ENCODE results near the gene LRMDA.

The LRMDA gene

DNA sequence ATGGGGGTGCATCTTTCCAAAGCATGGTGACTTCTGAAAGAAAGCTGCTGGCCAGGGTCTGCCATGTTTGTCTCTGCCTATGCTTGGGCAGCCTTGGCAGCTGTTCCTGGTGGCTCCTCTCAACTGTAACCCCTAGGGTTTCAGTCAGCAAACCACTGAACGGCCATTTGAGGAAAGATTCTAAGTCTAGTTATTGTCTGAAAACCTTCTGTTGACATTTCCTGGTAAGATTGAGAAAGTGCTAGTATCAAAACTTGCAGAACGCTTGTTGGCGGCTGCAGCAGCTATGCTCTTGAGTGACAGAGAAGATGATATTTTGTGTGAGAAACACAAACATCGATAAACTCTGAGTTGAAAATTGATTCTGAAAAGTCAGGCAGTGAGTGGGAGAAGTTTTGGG, 523.1 kb downstream of the LRMDA start:
- H2AFZ ChIP-seq (ENCODE audit: low read length, unreplicated experiment), result no peak overlapping the region
- H3K4me1 ChIP-seq (ENCODE audit: control insufficient read depth, insufficient read depth, low read length, unreplicated experiment), result peaks cover 8% of the 10 kb centered on the region
- H3K36me3 ChIP-seq (ENCODE audit: insufficient read depth, low read length), result no peaks in the 10 kb centered on the region
- no peaks in the 10 kb centered on the region for H3K79me2 ChIP-seq (ENCODE audit: control insufficient read depth, insufficient read depth, low read length, unreplicated experiment)
- H3K27ac ChIP-seq (ENCODE audit: low read depth, low read length), result no peak overlapping the region
- no peaks in the 10 kb centered on the region for H3K27me3 ChIP-seq (ENCODE audit: insufficient read depth, low read length)
- no peak overlapping the region for H3K4me3 ChIP-seq (ENCODE audit: low read depth, low read length)

DNA sequence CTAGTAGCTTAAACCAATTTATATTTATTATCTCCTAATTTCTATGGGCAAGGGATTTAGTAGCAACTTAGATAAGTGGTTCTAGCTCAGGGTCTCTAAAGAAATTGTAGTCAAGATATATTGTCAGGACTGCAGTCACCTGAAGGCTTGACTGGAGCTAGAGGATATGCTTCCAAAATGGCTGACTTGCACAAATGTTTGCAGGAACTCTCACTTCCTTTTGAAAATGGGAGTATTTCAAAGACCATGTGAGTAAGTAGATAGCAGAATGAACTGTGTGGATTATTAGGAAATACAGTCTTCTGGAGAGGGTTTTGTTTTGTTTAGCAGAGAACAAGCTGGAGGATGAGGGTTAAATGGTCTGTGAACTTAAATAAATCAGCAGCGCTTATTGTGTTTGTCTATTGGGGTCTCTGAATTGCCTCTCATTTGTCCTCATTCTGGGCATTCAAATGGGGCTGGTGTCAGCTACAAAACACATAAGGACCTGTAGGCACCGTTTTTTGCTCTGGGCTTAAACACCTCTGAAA, 524.6 kb downstream of the LRMDA start:
- peaks cover 16% of the 10 kb centered on the region for H3K4me1 ChIP-seq (ENCODE audit: control insufficient read depth, insufficient read depth, low read length, unreplicated experiment)
- no peaks in the 10 kb centered on the region for H3K27me3 ChIP-seq (ENCODE audit: insufficient read depth, low read length)
- H3K4me3 ChIP-seq (ENCODE audit: low read depth, low read length), result no peak overlapping the region
- H3K36me3 ChIP-seq (ENCODE audit: insufficient read depth, low read length), result no peaks in the 10 kb centered on the region
- H2AFZ ChIP-seq (ENCODE audit: low read length, unreplicated experiment), result no peak overlapping the region
- H3K27ac ChIP-seq (ENCODE audit: low read depth, low read length), result no peak overlapping the region
- H3K79me2 ChIP-seq (ENCODE audit: control insufficient read depth, insufficient read depth, low read length, unreplicated experiment), result no peaks in the 10 kb centered on the region

DNA sequence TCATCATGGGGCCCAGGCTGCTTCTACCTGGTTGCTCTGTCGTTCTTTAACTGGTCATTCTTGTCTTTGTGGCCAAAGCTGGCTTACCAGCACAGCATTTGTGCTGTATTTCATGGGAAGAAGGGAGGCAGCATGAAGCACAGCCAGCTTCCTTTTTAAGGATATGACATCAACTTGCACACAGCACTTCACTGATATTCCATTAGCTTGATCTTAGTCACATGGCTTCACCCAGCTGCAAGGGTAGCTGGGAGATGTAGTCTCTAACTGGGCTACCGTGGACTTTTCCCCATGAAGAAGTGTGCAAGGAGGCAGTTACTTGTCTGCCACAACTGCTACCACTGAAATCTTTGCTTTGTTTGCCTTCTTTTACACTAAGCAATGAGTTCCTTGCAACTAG, 525.2 kb downstream of the LRMDA start:
- Histone ChIP-seq H3K27ac (ENCODE audit: low read depth, low read length) (no peak overlapping the region), H3K4me3 (ENCODE audit: low read depth, low read length) (no peak overlapping the region), H2AFZ (ENCODE audit: low read length, unreplicated experiment) (no peak overlapping the region), H3K27me3 (ENCODE audit: insufficient read depth, low read length) (no peaks in the 10 kb centered on the region), H3K79me2 (ENCODE audit: control insufficient read depth, insufficient read depth, low read length, unreplicated experiment) (no peaks in the 10 kb centered on the region), H3K36me3 (ENCODE audit: insufficient read depth, low read length) (no peaks in the 10 kb centered on the region), H3K4me1 (ENCODE audit: control insufficient read depth, insufficient read depth, low read length, unreplicated experiment) (peaks cover 16% of the 10 kb centered on the region)

DNA sequence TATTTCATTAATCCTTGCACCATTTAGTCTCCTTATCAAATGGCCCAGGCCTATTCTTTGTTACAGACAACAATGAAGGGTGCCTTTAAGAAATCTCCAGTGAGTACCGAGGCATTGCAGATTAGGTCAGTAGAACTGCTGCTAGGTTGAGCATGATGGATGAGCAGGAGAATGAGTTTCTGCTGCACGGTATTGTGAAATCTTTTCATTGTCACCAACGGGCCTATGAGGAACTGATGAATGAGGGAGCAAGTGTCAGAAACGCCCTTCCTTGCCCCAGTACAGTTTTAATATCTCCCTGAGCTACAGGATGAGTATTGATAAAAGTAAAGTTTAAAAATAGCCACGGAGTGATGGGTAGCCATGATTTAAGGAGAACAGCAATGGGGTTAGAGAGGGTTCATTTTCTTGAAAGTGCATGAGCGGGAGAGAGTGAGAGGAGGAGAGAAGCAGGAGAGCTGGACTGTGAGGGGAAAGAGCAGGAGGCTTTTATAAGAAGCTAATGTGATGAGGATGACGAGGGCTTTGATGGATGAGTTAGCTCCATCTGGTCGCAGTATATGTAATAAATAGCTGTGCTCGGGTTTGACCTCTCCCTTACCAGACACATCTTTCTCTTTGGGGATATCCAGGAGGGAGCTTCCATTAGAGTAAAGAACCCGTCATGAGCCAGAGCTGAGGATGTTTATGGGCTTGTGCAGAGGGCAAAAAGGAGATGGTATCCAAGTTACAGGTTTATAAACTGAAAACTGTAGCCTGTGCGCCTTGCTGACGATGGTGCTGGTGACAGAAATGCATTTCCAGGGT, 526.1 kb downstream of the LRMDA start:
- no peak overlapping the region for H3K4me3 ChIP-seq (ENCODE audit: low read depth, low read length)
- no peaks in the 10 kb centered on the region for H3K36me3 ChIP-seq (ENCODE audit: insufficient read depth, low read length)
- no peaks in the 10 kb centered on the region for H3K79me2 ChIP-seq (ENCODE audit: control insufficient read depth, insufficient read depth, low read length, unreplicated experiment)
- H2AFZ ChIP-seq (ENCODE audit: low read length, unreplicated experiment), result no peak overlapping the region
- H3K27ac ChIP-seq (ENCODE audit: low read depth, low read length), result no peak overlapping the region
- H3K27me3 ChIP-seq (ENCODE audit: insufficient read depth, low read length), result no peaks in the 10 kb centered on the region
- H3K4me1 ChIP-seq (ENCODE audit: control insufficient read depth, insufficient read depth, low read length, unreplicated experiment), result peaks cover 16% of the 10 kb centered on the region

DNA sequence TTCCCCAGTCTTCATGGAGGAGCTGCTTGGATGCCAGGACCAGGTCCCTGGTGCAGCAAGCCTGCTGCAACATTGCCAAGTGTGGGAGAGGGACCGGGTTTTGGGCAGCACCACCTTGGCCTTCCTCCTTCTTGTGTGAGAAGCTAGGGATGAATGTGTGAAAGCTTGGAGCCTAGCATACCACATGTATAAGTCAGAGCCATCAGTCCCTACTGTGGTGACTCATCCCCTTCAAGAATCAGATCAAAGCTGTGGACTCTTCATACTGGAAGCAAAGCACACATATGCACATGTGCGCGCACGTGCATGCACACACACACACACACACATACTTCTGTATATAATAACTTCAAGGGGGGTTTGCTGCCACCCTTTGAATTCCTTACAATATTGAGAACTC, 527.8 kb downstream of the LRMDA start:
- no peak overlapping the region for H2AFZ ChIP-seq (ENCODE audit: low read length, unreplicated experiment)
- peaks cover 16% of the 10 kb centered on the region for H3K4me1 ChIP-seq (ENCODE audit: control insufficient read depth, insufficient read depth, low read length, unreplicated experiment)
- H3K79me2 ChIP-seq (ENCODE audit: control insufficient read depth, insufficient read depth, low read length, unreplicated experiment), result no peaks in the 10 kb centered on the region

DNA sequence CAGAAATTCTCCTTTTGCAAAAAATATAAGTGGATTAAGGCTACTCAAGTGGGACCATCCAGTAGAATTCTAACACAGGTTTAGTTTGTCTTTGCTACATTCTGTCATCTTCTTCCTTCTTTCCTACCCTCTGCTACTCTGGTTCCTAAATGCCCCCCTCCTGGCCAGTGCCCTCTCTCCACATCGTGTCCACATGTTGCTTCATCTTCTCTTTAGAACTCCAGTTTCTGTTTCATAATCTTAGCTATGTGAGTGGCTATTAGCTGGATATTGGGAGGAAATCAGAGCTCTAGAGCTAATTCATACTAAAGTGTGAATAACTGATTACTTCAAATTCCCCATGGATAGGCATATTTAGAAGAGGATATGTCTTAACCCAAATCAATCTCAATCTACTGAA, 528.5 kb downstream of the LRMDA start:
- peaks cover 16% of the 10 kb centered on the region for H3K4me1 ChIP-seq (ENCODE audit: control insufficient read depth, insufficient read depth, low read length, unreplicated experiment)
- H3K79me2 ChIP-seq (ENCODE audit: control insufficient read depth, insufficient read depth, low read length, unreplicated experiment), result no peaks in the 10 kb centered on the region
- no peaks in the 10 kb centered on the region for H3K36me3 ChIP-seq (ENCODE audit: insufficient read depth, low read length)
- H2AFZ ChIP-seq (ENCODE audit: low read length, unreplicated experiment), result no peak overlapping the region
- H3K27ac ChIP-seq (ENCODE audit: low read depth, low read length), result no peak overlapping the region
- H3K4me3 ChIP-seq (ENCODE audit: low read depth, low read length), result no peak overlapping the region
- no peaks in the 10 kb centered on the region for H3K27me3 ChIP-seq (ENCODE audit: insufficient read depth, low read length)

More for the DNA sequence above, 527.8 kb downstream of the LRMDA start:
- H3K36me3 ChIP-seq (ENCODE audit: insufficient read depth, low read length), result no peaks in the 10 kb centered on the region
- peak overlapping the region; percentile 12; the same call in 1 of the 2 replicates for H3K27ac ChIP-seq (ENCODE audit: low read depth, low read length)
- no peak overlapping the region for H3K4me3 ChIP-seq (ENCODE audit: low read depth, low read length)
- no peaks in the 10 kb centered on the region for H3K27me3 ChIP-seq (ENCODE audit: insufficient read depth, low read length)

DNA sequence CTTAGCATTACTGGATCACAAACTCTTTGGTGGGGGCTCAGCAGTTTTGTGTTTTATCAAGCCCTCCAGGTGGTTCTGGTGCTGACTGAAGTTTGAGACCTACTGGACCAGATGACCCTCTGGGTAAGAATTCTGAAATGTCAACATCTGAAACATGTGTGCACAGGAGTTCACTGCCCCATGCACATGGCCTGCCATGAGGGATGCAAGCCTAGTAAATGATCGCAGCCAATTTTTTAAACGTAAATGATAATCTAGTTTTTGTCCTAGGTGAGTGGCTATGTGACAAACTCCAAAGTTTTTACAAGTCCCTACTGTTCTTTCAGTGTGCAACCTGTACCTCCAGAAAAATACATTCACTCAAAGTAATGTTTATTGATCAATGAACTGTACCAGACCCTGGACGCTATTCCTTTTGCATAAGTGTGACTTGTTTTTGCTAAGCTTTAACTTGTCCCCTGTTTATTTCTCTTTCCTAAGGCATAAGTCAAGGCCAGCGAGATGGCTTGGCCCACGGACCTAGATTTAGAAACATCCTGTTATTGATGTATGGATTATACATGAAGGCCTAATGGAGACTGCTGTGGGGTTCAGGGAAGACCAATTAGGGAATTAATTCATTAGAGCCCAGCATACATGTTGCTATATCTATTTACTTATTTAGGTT, 531.1 kb downstream of the LRMDA start:
- Histone ChIP-seq H3K4me3 (ENCODE audit: low read depth, low read length) (no peak overlapping the region), H3K27ac (ENCODE audit: low read depth, low read length) (no peak overlapping the region), H3K79me2 (ENCODE audit: control insufficient read depth, insufficient read depth, low read length, unreplicated experiment) (no peaks in the 10 kb centered on the region), H3K36me3 (ENCODE audit: insufficient read depth, low read length) (no peaks in the 10 kb centered on the region), H2AFZ (ENCODE audit: low read length, unreplicated experiment) (no peak overlapping the region), H3K27me3 (ENCODE audit: insufficient read depth, low read length) (no peaks in the 10 kb centered on the region), H3K4me1 (ENCODE audit: control insufficient read depth, insufficient read depth, low read length, unreplicated experiment) (peaks cover 16% of the 10 kb centered on the region)

DNA sequence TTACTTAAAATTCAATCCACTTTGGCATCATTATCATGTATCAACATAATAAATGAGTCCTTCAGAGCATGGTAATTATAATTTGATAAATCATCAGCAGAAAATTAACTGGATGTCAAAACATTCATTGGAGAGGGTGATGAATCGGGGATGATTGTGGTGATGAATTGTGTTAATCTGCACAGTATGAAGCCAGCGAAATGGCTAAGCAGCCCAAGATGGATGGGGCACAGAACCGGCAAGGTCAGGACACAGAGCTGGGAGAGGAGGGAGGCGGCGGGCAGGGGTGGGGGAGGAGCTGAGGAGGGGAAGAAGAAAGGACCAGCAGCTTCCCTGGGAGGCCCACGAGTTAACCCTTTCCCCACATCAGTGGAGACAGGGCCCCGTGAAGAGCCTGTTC, 536.1 kb downstream of the LRMDA start:
- no peak overlapping the region for H2AFZ ChIP-seq (ENCODE audit: low read length, unreplicated experiment)

DNA sequence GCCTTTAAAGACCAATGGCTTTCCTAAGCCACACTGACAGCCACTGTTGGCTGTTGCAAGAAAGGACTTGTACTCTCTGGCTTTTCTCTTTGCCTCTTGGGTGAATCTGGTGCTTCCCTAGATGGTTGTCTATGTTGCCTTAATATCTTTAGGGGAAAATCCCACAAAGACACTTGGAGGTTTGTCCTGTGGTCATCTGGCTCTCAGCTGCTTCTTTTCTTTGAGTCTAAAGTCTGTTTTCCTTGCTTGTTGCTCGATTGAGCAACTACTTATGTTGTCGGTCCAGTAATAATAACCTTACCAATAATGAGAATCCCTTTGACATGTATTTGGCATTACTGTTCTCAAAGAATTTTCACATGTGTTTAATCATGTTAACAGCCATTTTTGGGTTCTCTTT, 537.6 kb downstream of the LRMDA start:
- Histone ChIP-seq H3K36me3 (ENCODE audit: insufficient read depth, low read length) (no peaks in the 10 kb centered on the region), H3K27me3 (ENCODE audit: insufficient read depth, low read length) (no peaks in the 10 kb centered on the region), H2AFZ (ENCODE audit: low read length, unreplicated experiment) (no peak overlapping the region), H3K79me2 (ENCODE audit: control insufficient read depth, insufficient read depth, low read length, unreplicated experiment) (no peaks in the 10 kb centered on the region), H3K4me3 (ENCODE audit: low read depth, low read length) (no peak overlapping the region), H3K27ac (ENCODE audit: low read depth, low read length) (no peak overlapping the region), H3K4me1 (ENCODE audit: control insufficient read depth, insufficient read depth, low read length, unreplicated experiment) (peaks cover 5% of the 10 kb centered on the region)

More for the DNA sequence above, 536.1 kb downstream of the LRMDA start:
- Histone ChIP-seq H3K4me1 (ENCODE audit: control insufficient read depth, insufficient read depth, low read length, unreplicated experiment) (peaks cover 1% of the 10 kb centered on the region), H3K79me2 (ENCODE audit: control insufficient read depth, insufficient read depth, low read length, unreplicated experiment) (no peaks in the 10 kb centered on the region), H3K4me3 (ENCODE audit: low read depth, low read length) (no peak overlapping the region), H3K27ac (ENCODE audit: low read depth, low read length) (no peak overlapping the region), H3K27me3 (ENCODE audit: insufficient read depth, low read length) (no peaks in the 10 kb centered on the region), H3K36me3 (ENCODE audit: insufficient read depth, low read length) (no peaks in the 10 kb centered on the region)

DNA sequence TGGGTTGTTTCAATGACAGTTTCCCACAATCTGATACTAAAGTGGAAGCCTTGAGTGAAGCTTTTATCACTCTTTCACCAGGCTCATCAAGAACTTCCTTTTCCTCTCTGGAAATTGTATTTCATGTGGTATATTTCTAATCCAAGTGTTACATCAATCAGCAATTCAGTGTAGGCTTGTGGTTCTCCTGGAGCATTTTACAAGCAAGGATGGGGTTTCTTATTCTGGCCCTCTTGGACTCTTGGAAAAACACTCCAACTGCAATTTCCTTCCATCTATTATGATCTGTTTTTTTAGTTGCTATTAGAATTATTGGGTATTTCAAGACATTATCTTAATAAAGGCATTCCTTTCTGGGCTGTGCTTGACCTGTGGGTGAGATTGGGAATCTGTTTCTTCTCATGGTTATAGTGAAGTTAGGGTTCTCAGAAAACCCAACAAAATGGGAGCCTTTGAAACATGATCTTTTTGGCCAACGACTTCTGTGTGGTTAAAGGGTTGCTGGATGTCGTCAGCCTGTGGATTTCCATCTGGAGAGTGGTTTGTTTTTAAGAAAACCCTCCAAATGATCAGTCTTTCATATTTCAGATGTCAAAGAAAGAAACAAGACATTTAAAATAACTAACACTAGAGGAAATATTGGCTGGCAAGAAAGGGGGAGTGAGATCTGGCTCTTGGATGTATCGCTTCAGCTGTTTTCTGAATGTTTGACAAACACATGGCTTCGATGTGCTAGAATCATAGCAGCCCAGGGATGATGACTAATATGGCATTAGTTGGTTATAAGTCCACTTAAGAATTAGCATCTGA, 540.2 kb downstream of the LRMDA start:
- Histone ChIP-seq H3K79me2 (ENCODE audit: control insufficient read depth, insufficient read depth, low read length, unreplicated experiment) (no peaks in the 10 kb centered on the region), H3K36me3 (ENCODE audit: insufficient read depth, low read length) (no peaks in the 10 kb centered on the region), H2AFZ (ENCODE audit: low read length, unreplicated experiment) (no peak overlapping the region), H3K4me1 (ENCODE audit: control insufficient read depth, insufficient read depth, low read length, unreplicated experiment) (peaks cover 5% of the 10 kb centered on the region), H3K27me3 (ENCODE audit: insufficient read depth, low read length) (no peaks in the 10 kb centered on the region), H3K4me3 (ENCODE audit: low read depth, low read length) (no peak overlapping the region), H3K27ac (ENCODE audit: low read depth, low read length) (no peak overlapping the region)

All from ACC112 (cell line).